Smooth muscle cell of bladder (primary cell): ENCODE data around the gene LAMTOR4. TPM values are rescaled to one million over a fixed set of nuclear protein-coding genes. Genes with fewer than 3 reads are reported as not detected.

Source experiments
- total RNA-seq: library from RNA; depleted of rRNA; stranded (reverse); fragments of >200 nt; gene quantifications from 2 replicates; pipeline ENCODE4 v1.2.3, GENCODE V29; 2014

The LAMTOR4 gene
- 90.4 and 133 TPM in 2 replicates for total RNA-seq

GRCh38 chr7:100148559-100149328 lies at the start of gene LAMTOR4:
Gene LAMTOR4 (plus strand): TSS chr7:100148918. CDS start chr7:100148973, 55 bp downstream.

GRCh38 chr7:100101016-100101862 lies 47.5 kb upstream of the LAMTOR4 start, which contains the start of the genes AP4M1 and MCM7:
Gene AP4M1 (plus strand): TSS chr7:100101643. CDS start chr7:100101715, 72 bp downstream.
Gene MCM7 (minus strand): TSS chr7:100101397. CDS start chr7:100101294, 103 bp downstream.

GRCh38 chr7:100119072-100119969 lies 29.4 kb upstream of the LAMTOR4 start, which contains the start of the genes CNPY4 and TAF6:
Gene CNPY4 (plus strand): TSS chr7:100119634. CDS start chr7:100119745, 111 bp downstream.
Gene TAF6 (minus strand): TSS chr7:100119358. CDS start chr7:100114209, 5,149 bp downstream.

GRCh38 chr7:100126931-100127865 lies 21.5 kb upstream of the LAMTOR4 start, which contains the start of gene MBLAC1:
Gene MBLAC1 (plus strand): TSS chr7:100126967. CDS start chr7:100127396, 429 bp downstream.

GRCh38 chr7:100158229-100159098 lies 9.7 kb downstream of the LAMTOR4 start, which contains the start of gene TRAPPC14:
Gene TRAPPC14 (minus strand): TSS chr7:100158723. CDS start chr7:100158499, 224 bp downstream.

GRCh38 chr7:100177045-100178001 lies 28.6 kb downstream of the LAMTOR4 start, which contains the start of the genes GPC2 and STAG3:
Gene GPC2 (minus strand): TSS chr7:100177381. CDS start chr7:100177199, 182 bp downstream.
Gene STAG3 (plus strand): TSS chr7:100177918. CDS start chr7:100180557, 2,639 bp downstream.

Other genes with a start within 250 kb of the LAMTOR4 start
- gene TRIM4, start 229.4 kb upstream of the LAMTOR4 start, total RNA-seq: 24.5 and 34.3 TPM in 2 replicates
- under 0.01 and 0.09 TPM in 2 replicates for gene GJC3, start 219.3 kb upstream of the LAMTOR4 start, total RNA-seq
- 0.09 TPM in 1 of 2 replicates, not detected in the other for gene AZGP1, start 172.9 kb upstream of the LAMTOR4 start, total RNA-seq
- 32.1 and 42.8 TPM in 2 replicates for gene ZKSCAN1, start 133.3 kb upstream of the LAMTOR4 start, total RNA-seq
- gene ZSCAN21, start 99.1 kb upstream of the LAMTOR4 start, total RNA-seq: 6.5 and 12.2 TPM in 2 replicates
- gene ZNF3, start 67.2 kb upstream of the LAMTOR4 start, total RNA-seq: 24.7 and 28.8 TPM in 2 replicates
- gene COPS6, start 59.9 kb upstream of the LAMTOR4 start, total RNA-seq: 133 and 170 TPM in 2 replicates
- 18.2 and 18.8 TPM in 2 replicates for gene MCM7, start 47.5 kb upstream of the LAMTOR4 start, total RNA-seq
- 22.0 and 29.0 TPM in 2 replicates for gene AP4M1, start 47.3 kb upstream of the LAMTOR4 start, total RNA-seq
- gene TAF6, start 29.6 kb upstream of the LAMTOR4 start, total RNA-seq: 21.8 and 27.4 TPM in 2 replicates
- 35.8 and 61.8 TPM in 2 replicates for gene CNPY4, start 29.3 kb upstream of the LAMTOR4 start, total RNA-seq
- gene MBLAC1, start 22.0 kb upstream of the LAMTOR4 start, total RNA-seq: 2.4 and 2.5 TPM in 2 replicates
- 5.8 and 10.4 TPM in 2 replicates for gene TRAPPC14, start 9.8 kb downstream of the LAMTOR4 start, total RNA-seq
- 1.8 and 2.4 TPM in 2 replicates for gene GAL3ST4, start 19.7 kb downstream of the LAMTOR4 start, total RNA-seq
- gene GPC2, start 28.5 kb downstream of the LAMTOR4 start, total RNA-seq: 0.85 and 1.1 TPM in 2 replicates
- 0.28 TPM in 2 replicates for gene STAG3, start 29.0 kb downstream of the LAMTOR4 start, total RNA-seq
- not detected in 2 replicates for gene PVRIG, start 71.0 kb downstream of the LAMTOR4 start, total RNA-seq
- gene SPDYE3, start 158.8 kb downstream of the LAMTOR4 start, total RNA-seq: not detected in 2 replicates
- 3.7 and 6.6 TPM in 2 replicates for gene PILRB, start 209.2 kb downstream of the LAMTOR4 start, total RNA-seq
- 0.18 and 0.28 TPM in 2 replicates for gene PILRA, start 224.6 kb downstream of the LAMTOR4 start, total RNA-seq